Ishikawa (cell line): ENCODE measurements around the gene RHOV.

Experiments used
- CREB1 ChIP-seq: IDR thresholded peaks from 2 replicates; pipeline ENCODE4 v1.6.1; 2012; ENCODE audit warnings: low read depth
- EGR1 ChIP-seq: IDR thresholded peaks from 2 replicates; pipeline ENCODE4 v1.6.1; 2012
- EP300 ChIP-seq: IDR thresholded peaks from 2 replicates; pipeline ENCODE4 v1.6.1; 2012; ENCODE audit warnings: borderline replicate concordance
- FOXM1 ChIP-seq: IDR thresholded peaks from 2 replicates; pipeline ENCODE4 v1.6.1; 2012; ENCODE audit warnings: low read depth, borderline replicate concordance
- MAX ChIP-seq: IDR thresholded peaks from 2 replicates; pipeline ENCODE4 v1.6.1; 2012
- NFIC ChIP-seq: IDR thresholded peaks from 2 replicates; pipeline ENCODE4 v1.6.1; 2012
- RAD21 ChIP-seq: IDR thresholded peaks from 2 replicates; pipeline ENCODE4 v1.6.1; 2012; ENCODE audit warnings: low read depth
- TAF1 ChIP-seq: IDR thresholded peaks from 2 replicates; pipeline ENCODE4 v1.6.1; 2012; ENCODE audit warnings: low read depth, mild to moderate bottlenecking
- TCF12 ChIP-seq: IDR thresholded peaks from 2 replicates; pipeline ENCODE4 v1.6.1; 2012; ENCODE audit warnings: low read depth
- TEAD4 ChIP-seq: IDR thresholded peaks from 2 replicates; pipeline ENCODE4 v1.6.1; 2012
- TF ChIP-seq, protein P1 (sequence below): IDR thresholded peaks from 2 replicates; pipeline ENCODE4 v1.6.1; 2012; ENCODE audit warnings: low read depth, mild to moderate bottlenecking

GRCh38 chr15:40826423-40827075 is 47.5 kb downstream of the RHOV start:
- TF ChIP-seq EGR1 (no peak), TEAD4 (no peak), RAD21 (no peak), CREB1 (no peak), FOXM1 (no peak), TAF1 (no peak), TCF12 (no peak), EP300 (no peak), MAX (no peak), NFIC (no peak)
- TF ChIP-seq, protein P1, sequence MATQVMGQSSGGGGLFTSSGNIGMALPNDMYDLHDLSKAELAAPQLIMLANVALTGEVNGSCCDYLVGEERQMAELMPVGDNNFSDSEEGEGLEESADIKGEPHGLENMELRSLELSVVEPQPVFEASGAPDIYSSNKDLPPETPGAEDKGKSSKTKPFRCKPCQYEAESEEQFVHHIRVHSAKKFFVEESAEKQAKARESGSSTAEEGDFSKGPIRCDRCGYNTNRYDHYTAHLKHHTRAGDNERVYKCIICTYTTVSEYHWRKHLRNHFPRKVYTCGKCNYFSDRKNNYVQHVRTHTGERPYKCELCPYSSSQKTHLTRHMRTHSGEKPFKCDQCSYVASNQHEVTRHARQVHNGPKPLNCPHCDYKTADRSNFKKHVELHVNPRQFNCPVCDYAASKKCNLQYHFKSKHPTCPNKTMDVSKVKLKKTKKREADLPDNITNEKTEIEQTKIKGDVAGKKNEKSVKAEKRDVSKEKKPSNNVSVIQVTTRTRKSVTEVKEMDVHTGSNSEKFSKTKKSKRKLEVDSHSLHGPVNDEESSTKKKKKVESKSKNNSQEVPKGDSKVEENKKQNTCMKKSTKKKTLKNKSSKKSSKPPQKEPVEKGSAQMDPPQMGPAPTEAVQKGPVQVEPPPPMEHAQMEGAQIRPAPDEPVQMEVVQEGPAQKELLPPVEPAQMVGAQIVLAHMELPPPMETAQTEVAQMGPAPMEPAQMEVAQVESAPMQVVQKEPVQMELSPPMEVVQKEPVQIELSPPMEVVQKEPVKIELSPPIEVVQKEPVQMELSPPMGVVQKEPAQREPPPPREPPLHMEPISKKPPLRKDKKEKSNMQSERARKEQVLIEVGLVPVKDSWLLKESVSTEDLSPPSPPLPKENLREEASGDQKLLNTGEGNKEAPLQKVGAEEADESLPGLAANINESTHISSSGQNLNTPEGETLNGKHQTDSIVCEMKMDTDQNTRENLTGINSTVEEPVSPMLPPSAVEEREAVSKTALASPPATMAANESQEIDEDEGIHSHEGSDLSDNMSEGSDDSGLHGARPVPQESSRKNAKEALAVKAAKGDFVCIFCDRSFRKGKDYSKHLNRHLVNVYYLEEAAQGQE = no peak
